GM21619 (cell line): ENCODE results near the gene STAP1.
"Not testable (repeated sequence)": the region's sequence is repeated elsewhere in the genome, so short reads cannot be mapped to it uniquely, and the experiment has no call there.

Experiments
- ATAC-seq: cut with Tn5 transposase; IDR thresholded peaks from one replicate; pipeline ENCODE4 v1.9.1; 2021; ENCODE audit not compliant: unreplicated experiment

STAP1 gene

GRCh38 chr4:67615119-67615518 is 56.6 kb downstream of the STAP1 start:
- no peak for ATAC-seq

- ATAC-seq: no peak
Measured at GRCh38 chr4:67616478-67616877, 58.0 kb downstream of the STAP1 start.

DNA sequence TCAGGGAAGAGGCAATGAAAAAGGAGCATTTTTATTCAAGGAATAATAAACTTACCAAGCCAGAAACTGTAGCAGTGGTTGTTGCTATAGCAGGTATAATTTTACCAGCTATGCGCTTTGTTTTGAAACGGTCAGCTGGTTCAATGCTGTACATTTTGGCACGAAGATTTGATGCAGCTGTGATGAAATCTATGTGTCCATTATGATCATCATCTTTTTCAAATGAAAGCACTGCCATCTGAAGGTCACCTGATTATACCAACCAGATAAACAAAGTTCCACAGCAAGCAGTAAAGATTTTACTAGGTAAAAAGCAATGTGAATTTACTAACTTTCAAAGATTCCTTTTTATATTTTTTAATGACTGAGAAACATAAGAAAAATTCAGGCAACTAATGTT is 66.4 kb downstream of the STAP1 start:
- no peak for ATAC-seq

- no peak for ATAC-seq
Measured at GRCh38 chr4:67632492-67632891, 74.0 kb downstream of the STAP1 start.

- ATAC-seq: no peak
Measured at GRCh38 chr4:67634741-67635140, 76.2 kb downstream of the STAP1 start.

GRCh38 chr4:67635331-67635730 is 76.8 kb downstream of the STAP1 start:
- ATAC-seq: no peak

GRCh38 chr4:67636978-67637377 is 78.5 kb downstream of the STAP1 start:
- not testable (repeated sequence) for ATAC-seq

DNA sequence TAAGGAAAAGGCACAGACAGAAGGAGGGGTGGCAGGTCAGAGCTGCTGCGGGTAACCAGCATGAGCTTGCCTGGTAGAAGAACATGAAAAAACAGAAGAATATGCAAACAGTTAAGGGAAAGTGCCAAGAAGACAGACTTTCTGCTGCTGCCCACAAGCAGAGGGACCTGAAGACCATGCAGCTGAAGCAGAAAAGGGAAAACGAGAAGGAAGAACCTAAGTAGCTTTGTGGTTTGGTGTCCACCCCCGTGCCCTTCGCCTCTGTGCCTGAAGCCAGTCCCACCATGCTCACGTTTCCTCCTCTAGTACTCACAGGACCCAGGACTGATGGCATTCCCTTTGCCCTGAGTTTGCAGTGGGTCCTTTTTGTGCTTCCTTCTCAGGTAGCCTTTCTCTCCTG is 79.6 kb downstream of the STAP1 start:
- no peak for ATAC-seq

GRCh38 chr4:67651536-67651935 is 93.0 kb downstream of the STAP1 start:
- no peak for ATAC-seq
